A172 (cell line): ENCODE data around the gene ZNF426. TPM values are rescaled to one million over a fixed set of nuclear protein-coding genes. Genes with fewer than 3 reads are reported as not detected.
"Not testable (repeated sequence)": the region's sequence is repeated elsewhere in the genome, so short reads cannot be mapped to it uniquely, and the experiment has no call there.

Source experiments
- DNase-seq: peaks from one replicate; pipeline ENCODE4 v3.0.0-alpha.2; 2015; ENCODE audit warnings: low spot score
- total RNA-seq: library from RNA; depleted of rRNA; stranded (reverse); fragments of >200 nt; shearing (Covaris generic); gene quantifications from 2 replicates; pipeline ENCODE4 v1.2.3, GENCODE V29; 2014; rRNA removed

ZNF426 gene
- total RNA-seq, result 0.17 TPM in 1 of 2 replicates, not detected in the other

DNA sequence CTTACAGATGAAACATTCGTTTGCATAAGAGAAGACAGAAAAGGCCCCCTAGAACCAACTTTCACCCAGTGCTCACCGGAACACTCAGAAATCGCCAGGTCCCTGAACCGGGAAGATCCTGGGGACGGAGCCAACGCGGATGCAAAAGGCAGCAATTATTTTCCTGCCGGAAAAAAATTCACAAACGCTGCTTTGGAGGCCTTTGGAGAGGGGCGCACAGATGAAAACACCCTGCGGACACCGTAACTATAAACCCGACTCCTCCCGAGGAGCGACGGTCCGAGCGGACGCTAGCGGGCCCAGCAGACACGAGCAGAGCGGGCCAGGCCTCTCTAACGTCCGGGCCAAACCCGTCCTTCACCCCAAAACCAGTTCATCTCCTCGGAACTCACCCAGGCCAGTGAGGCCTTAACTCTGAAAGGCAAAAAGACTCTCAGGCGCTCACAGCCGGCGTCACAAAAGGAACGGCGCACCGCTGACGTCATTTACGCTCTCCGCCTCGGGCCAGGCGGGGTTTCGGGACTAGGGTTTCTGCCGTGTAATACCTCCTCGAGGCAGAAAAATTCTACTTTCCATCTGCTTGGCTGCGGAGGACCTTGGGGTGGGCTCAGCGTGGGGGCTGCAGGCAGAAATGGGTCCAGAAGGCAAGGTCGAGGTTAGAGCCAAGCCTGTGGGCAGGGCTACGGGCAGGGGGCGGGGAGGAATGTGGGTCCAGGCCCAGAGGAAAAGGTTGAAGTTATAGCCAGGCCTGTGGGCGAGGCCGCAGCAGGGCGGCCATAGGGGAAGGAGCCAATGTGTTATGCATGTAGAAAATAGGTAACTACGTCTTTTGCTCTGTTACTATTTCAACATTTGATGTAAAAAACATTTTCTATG, at the start of gene ZNF426:
ZNF426 (minus strand) TSS at position 463 of the 876 bp plus-strand sequence. CDS start 2,413 bp downstream, outside the sequence.
- DNase-seq, result no peak

DNA sequence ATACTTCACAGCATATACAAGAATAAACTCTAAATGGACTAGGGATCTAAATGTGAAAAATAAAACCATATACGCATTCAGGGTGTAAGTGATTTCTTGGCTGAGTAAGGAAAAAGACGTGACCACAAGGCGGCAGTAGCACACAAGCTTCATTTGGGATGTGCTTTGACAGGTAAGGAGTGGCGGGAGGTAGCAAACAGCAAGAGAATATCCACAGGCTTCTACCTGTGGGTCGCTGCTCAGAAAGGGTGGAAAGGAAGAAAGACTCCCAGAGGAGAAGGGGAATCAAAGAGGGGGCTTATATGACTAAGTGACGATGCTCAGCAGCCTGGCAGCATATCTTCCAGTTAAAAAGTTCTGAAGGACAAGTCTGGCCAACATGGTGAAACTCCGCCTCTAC, 48.3 kb upstream of the ZNF426 start:
- peak; percentile 74 for DNase-seq

GRCh38 chr19:9584073-9584833, 45.8 kb upstream of the ZNF426 start, which contains the start of gene ZNF121:
Gene ZNF121, minus strand, starts transcription at chr19:9584504. Its CDS starts 16,407 bp downstream, at chr19:9568097.
- DNase-seq, result peak; percentile 78

DNA sequence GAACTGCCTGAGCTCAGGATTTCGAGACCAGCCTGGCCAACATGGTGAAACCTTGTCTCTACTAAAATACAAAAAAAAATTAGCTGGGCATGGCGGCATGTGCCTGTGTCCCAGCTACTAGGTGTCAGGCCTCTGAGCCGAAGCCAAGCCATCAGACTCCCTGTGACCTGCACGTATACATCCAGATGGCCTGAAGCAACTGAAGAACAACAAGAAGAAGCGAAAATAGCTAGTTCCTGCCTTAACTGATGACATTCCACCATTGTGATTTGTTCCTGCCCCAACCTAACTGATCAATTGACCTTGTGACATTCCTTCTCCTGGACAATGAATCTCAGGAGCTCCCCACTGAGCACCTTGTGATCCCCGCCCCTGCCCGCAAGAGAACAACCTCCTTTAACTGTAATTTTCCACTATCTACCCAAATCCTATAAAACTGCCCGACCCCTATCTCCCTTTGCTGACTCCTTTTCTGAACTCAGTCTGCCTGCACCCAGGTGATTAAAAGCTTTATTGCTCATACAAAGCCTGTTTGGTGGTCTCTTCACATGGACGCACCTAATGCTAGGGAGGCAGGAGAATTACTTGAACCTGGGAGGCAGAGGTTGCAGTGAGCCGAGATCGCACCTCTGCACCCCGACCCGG, 43.8 kb upstream of the ZNF426 start:
- DNase-seq, result not testable (repeated sequence)

GRCh38 chr19:9580728-9581127, 42.3 kb upstream of the ZNF426 start:
- DNase-seq, result no peak

DNA sequence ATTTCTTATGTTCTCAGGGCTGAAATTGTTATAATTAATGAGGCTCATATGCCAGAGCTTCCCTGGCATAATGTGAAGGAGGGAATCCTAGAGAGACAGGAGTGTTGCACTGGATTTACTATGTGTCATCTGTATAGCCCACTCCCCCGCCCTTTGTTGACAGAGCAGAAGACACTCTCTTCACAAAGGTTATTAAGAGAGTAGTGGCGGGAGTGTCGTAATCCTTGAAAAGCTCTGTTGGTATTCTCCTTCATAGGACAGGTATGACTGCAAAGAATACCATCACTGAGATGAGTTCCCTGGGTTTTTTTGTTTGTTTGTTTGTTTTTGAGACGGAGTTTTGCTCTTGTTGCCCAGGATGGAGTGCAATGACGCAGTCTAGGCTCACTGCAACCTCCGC, 31.8 kb upstream of the ZNF426 start:
- DNase-seq, result no peak

DNA sequence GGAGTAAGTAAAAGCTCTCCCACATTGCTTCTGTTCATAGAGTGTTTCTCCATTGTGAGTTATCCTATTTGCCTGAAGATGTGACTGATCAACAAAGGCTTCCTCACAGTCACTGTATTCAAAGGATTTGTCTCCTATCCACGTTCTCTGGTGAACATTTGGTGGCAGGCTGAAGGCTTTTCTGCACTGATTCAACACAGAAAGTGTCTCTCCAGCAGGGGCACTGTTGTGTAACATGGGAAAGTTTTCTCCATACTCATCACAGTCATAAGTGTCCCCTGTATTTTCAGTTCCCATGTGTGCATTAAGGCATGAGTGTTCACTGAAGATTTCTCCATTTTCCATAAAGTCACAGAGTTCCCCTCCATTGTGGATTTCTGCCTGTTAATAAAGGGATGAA, 28.3 kb upstream of the ZNF426 start:
- no peak for DNase-seq

DNA sequence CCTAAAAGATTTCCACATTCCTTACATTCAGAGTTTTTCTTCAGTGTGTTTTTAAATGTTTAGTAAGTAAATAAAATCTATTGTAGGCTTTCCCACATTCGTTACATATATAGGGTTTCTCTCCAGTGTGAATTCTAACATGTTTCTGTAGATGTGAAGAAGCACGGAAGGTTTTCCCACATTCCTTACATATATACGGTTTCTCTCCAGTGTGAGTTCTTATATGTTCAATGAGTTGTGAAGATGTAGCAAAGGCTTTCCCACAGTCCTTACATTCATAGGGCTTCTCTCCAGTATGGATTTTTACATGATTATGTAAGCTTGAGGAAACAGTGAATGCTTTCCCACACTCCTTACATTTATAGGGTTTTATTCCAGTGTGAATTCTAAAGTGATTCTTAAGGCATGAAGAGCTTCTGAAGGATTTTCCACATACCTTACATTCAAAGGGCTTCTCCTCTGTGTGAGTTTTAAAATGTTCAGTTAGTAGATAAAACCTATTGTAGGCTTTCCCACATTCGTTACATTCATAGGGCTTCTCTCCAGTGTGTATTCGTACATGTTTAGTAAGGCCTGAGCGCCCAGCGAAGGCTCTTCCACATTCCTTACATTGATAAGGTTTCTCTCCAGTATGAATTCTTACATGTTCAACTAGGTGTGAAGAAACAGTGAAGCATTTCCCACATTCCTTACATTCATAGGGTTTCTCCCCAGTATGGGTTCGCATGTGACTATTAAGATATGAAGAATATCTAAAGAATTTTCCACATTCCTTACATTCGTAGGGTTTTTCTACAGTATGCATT, 27.7 kb upstream of the ZNF426 start:
- DNase-seq, result peak; percentile 8

GRCh38 chr19:9552536-9553274, 14.3 kb upstream of the ZNF426 start:
- DNase-seq, result no peak

GRCh38 chr19:9547870-9548269, 9.4 kb upstream of the ZNF426 start:
- no peak for DNase-seq

DNA sequence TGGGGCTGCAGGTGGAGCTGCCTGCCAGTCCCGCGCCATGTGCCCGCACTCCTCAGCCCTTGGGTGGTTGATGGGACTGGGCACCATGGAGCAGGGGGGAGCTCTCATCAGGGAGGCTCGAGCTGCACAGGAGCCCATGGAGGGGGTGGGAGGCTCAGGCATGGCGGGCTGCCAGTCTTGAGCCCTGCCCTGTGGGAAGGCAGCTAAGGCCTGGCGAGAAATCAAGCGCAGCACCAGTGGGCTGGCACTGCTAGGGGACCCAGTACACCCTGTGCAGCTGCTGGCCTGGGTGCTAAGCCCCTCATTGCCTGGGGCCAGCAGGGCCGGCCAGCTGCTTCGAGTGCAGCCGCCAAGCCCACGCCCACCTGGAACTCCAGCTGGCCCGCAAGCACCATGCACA, 2.8 kb upstream of the ZNF426 start:
- DNase-seq, result not testable (repeated sequence)

- not testable (repeated sequence) for DNase-seq
Measured at GRCh38 chr19:9539921-9540320, 1.5 kb upstream of the ZNF426 start.

GRCh38 chr19:9539201-9539600, 756 bp upstream of the ZNF426 start:
- DNase-seq, result not testable (repeated sequence)

GRCh38 chr19:9535934-9536333, 2.5 kb downstream of the ZNF426 start:
- DNase-seq, result no peak

GRCh38 chr19:9531933-9532332, 6.5 kb downstream of the ZNF426 start:
- DNase-seq, result peak; percentile 63

DNA sequence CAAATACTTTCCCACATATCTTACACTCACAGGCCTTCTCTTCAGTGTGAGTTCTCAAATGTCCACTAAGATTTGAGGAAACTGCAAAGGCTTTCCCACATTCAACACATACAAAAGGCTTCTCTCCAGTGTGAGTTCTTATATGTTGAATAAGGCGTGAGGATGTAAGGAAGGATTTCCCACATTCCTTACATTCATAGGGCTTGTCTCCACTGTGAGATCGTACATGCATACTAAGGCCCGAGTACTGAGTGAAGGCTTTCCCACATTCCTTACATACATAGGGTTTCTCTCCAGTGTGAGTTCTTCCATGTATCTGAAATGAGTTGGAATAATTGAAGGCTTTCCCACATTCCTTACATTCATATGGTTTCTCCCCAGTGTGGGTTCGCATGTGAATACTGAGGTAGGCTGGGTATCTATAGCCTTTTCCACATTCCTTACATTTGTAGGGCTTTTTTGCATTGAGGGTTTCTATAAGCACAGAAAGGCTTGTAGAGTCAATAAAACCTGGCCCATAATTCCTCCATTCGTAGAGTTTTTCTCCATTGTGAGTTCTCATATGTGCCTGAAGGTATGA, 9.6 kb downstream of the ZNF426 start:
- DNase-seq, result no peak

DNA sequence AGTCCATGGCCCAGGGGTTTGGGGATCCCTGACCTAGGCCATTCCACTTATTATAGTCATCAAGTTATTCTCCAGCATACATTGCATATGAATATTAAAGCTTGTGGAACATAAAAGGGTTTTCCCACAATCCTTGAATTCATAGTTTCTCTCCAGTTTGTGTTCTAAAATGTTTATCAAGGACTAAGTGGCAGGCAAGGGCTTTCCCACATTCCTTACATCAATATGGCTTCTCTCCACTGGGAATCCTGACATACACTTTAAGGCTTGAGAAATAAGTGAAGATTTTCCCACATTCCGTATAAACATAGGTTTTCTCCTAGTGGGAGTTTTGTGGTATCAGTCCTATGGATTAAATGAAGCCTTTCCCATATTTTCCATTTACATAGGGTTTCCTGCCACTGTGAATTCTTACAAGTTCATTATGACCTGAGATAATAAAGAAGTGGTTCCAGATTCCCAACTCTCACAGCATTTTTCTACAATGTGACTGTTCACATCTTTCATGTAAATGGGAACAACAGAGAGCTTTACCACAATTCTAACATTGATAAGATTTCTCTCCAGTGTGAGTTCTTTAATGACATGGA, 14.5 kb downstream of the ZNF426 start:
- DNase-seq, result no peak

- DNase-seq, result no peak
Measured at GRCh38 chr19:9507285-9507684, 31.2 kb downstream of the ZNF426 start.

DNA sequence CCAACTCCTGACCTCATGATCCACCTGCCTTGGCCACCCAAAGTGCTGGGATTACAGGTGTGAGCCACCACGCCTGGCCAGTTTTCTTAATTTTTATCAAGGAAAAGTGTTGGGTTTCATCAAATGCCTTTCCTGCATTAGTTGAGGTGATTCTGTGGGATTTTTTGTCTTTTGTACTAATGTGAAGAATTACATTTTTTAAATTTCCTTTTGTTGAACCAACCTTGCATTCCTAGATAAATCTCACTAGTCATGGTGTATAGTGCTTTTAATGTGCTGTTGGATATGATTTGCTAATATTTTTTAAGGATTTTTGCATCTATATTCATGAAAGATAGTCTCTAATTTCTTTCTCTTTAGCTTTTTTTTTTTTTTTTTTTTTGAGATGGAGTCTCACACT, 37.6 kb downstream of the ZNF426 start:
- no peak for DNase-seq
